Measurements from ENCODE around the gene TMEM269. TPM values are rescaled to one million over a fixed set of nuclear protein-coding genes. Genes with fewer than 3 reads are reported as not detected.

The TMEM269 gene
- total RNA-seq, 4 donors from 2014 or later: 0.12 TPM; not detected in 3

DNA sequence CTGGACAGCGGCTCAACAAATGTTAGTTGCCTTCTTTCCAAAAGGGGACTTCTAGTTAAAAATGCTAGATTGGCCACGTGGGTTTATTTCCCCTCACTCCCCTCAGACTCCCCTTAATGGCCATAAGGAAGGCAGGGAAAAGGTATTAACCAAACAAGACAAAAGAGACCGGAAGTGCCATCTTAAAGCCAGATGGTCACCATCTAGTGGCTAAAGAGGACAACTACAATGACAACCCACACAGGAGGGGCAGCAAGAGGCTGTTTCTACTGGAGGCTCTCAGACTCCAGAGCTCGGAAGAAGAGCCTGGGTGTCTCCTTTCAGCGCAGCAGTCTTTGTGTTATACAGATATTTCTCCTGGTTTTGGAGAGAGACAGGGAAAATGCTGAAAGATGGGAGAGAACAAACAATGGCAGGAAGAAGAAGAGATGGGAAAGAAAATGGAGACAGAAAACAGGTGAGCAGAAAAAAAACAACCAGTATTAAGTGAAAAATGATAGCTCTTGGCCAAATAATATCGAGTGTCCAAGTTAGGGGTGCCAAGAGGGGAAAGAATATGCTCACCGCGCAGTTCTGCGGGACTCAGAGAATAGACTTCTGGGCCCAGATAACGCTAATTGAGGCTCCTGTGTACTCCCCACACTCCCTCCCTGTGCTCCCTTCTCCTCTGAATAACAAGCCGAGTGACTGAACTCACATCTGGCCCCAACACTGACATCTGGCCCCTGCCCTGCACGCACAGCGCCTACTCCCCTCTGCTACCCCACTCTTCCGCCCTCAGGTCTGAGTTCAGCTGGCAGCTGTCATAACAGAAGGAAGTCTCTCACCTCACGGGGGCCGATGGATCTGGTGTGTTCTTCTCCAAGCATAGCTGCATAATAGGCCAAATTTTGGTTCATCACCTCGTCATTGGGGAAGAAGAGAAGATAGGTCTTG lies 27.6 kb upstream of the TMEM269 start:
- H3K27ac ChIP-seq: no peak overlapping the region
- H3K9me3 ChIP-seq: no peaks in the 10 kb centered on the region
- H3K4me3 ChIP-seq: no peak overlapping the region
- H3K27me3 ChIP-seq: no peaks in the 10 kb centered on the region
- ATAC-seq: peak; percentile 31
- 56 to 60% methylated on average over 11 to 14 of the region's 17 CpGs for WGBS, 2 donors (ENCODE audit: low coverage in 1 of 2)
- H3K36me3 ChIP-seq: peaks cover 0 to 100% of the 10 kb centered on the region in 2 donors
- peaks cover 0 to 2% (median 0%) of the 10 kb centered on the region in 3 donors for H3K4me1 ChIP-seq
- TF ChIP-seq POLR2AphosphoS5 (IDR thresholded peaks at IDR 0.05) (no peak), POLR2A (IDR thresholded peaks at IDR 0.05) (no peak)
- TF ChIP-seq, protein P1, sequence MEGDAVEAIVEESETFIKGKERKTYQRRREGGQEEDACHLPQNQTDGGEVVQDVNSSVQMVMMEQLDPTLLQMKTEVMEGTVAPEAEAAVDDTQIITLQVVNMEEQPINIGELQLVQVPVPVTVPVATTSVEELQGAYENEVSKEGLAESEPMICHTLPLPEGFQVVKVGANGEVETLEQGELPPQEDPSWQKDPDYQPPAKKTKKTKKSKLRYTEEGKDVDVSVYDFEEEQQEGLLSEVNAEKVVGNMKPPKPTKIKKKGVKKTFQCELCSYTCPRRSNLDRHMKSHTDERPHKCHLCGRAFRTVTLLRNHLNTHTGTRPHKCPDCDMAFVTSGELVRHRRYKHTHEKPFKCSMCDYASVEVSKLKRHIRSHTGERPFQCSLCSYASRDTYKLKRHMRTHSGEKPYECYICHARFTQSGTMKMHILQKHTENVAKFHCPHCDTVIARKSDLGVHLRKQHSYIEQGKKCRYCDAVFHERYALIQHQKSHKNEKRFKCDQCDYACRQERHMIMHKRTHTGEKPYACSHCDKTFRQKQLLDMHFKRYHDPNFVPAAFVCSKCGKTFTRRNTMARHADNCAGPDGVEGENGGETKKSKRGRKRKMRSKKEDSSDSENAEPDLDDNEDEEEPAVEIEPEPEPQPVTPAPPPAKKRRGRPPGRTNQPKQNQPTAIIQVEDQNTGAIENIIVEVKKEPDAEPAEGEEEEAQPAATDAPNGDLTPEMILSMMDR (IDR thresholded peaks at IDR 0.05): peak; percentile 38 to 63 (median 57)

DNA sequence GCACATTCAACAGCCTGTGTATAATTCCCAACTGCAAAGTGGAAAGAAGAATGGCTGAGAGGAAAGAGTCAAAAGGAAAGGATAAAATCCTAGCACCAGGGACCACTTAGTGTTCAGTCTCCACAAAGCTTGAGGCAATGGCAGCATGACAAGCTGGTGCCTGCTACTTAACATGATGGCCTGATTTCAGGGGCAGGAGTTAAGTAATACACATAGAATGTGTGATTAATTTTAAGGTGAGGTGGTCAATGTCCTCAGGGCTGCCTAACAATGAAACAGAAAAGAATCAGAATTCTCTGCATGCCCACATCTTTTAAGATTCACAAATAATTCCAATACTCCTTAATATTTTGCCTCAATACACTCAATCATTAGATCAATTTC lies 26.9 kb upstream of the TMEM269 start:
- H3K27ac ChIP-seq: no peak overlapping the region
- no peak overlapping the region for H3K4me3 ChIP-seq
- peaks cover 0 to 8% (median 0%) of the 10 kb centered on the region in 3 donors for H3K4me1 ChIP-seq
- no peak for ATAC-seq
- H3K36me3 ChIP-seq: peaks cover 0 to 94% of the 10 kb centered on the region in 2 donors
- no peaks in the 10 kb centered on the region for H3K9me3 ChIP-seq
- H3K27me3 ChIP-seq: no peaks in the 10 kb centered on the region
- TF ChIP-seq POLR2A (IDR thresholded peaks at IDR 0.05) (no peak), POLR2AphosphoS5 (IDR thresholded peaks at IDR 0.05) (no peak), EP300 (IDR thresholded peaks at IDR 0.05) (no peak)
- TF ChIP-seq, protein P1 (IDR thresholded peaks at IDR 0.05): no peak

DNA sequence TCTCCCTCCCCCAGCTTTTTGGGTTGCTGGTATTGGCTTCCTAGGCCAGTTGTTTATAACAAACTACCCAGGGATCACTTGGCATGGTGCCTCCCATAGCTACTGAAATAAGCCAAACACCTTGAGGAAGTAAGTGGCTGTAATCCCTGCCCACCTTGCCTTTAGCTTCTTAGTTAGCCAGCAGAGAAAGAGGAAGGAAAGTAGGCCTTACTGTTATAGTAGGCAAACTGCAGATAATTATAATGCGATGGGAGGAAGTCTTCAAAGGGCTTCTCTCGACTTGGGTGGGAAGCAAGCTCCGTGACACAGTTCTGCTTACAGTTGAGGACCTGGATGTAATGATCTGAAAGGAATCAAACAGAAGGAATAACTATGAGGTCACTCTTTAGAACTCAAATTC lies 26.1 kb upstream of the TMEM269 start:
- H3K36me3 ChIP-seq: peaks cover 0 to 86% of the 10 kb centered on the region in 2 donors

DNA sequence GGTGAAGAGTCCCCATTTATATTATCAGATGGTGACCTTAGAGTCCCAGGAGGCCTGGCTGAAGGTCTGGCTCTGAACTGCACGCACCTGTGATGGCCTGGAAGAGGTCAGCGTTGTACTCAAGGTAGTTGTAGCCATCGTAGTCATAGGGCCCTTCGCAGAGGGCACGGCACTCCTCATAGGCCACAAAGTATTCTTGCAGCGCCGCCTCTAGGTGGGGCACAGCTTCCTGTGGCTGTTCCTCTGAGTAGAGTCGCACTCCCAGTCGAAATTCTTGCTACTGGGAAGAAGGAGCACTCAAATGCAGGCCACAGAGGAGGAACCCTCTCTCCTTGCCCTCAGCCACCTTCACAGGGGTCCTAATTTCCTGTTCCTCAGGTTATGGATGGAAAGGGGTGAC lies 25.7 kb upstream of the TMEM269 start:
- no peak overlapping the region for H3K27ac ChIP-seq
- H3K27me3 ChIP-seq: no peaks in the 10 kb centered on the region
- no peaks in the 10 kb centered on the region for H3K9me3 ChIP-seq
- peaks cover 0 to 82% of the 10 kb centered on the region in 2 donors for H3K36me3 ChIP-seq
- ATAC-seq: no peak
- TF ChIP-seq, protein P1 (IDR thresholded peaks at IDR 0.05): no peak
- no peak overlapping the region for H3K4me3 ChIP-seq
- H3K4me1 ChIP-seq: peaks cover 0 to 13% (median 0%) of the 10 kb centered on the region in 3 donors
- 18 to 83% methylated on average over 2 to 5 of the region's 9 CpGs for WGBS, 2 donors (ENCODE audit: low coverage in 1 of 2)

More for the DNA sequence above, 26.1 kb upstream of the TMEM269 start:
- no peak for TF ChIP-seq POLR2A (IDR thresholded peaks at IDR 0.05)
- no peak overlapping the region for H3K4me3 ChIP-seq
- no peak for ATAC-seq
- H3K4me1 ChIP-seq: peaks cover 0 to 9% (median 0%) of the 10 kb centered on the region in 3 donors
- no peak overlapping the region for H3K27ac ChIP-seq
- no peaks in the 10 kb centered on the region for H3K27me3 ChIP-seq
- no peaks in the 10 kb centered on the region for H3K9me3 ChIP-seq
- WGBS, 2 donors (ENCODE audit: low coverage in 1 of 2): 68 to 83% methylated on average over 3 of the region's 3 CpGs

DNA sequence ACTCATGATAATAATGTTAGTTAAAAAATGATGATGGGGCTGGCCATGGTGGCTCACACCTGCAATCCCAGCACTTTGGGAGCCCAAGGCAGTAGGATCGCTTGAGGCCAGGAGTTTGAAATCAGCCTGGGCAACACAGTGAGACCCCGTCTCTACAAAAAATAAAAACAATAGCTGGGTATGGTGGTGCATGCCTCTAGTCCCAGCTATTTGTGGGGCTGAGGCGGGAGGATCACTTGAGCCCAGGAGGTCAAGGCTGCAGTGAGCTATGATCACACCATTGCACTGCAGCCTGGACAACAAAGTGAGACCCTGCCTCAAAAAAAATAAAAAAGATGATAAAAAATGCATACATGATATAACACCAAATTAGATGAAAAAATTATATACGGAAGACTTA lies 23.2 kb upstream of the TMEM269 start:
- Histone ChIP-seq H3K9me3 (no peaks in the 10 kb centered on the region), H3K27me3 (no peaks in the 10 kb centered on the region), H3K36me3 (peaks cover 0 to 57% of the 10 kb centered on the region in 2 donors), H3K27ac (no peak overlapping the region), H3K4me3 (no peak overlapping the region), H3K4me1 (peaks cover 0 to 31% (median 7%) of the 10 kb centered on the region in 3 donors)
- ATAC-seq: no peak
- TF ChIP-seq, protein P1 (IDR thresholded peaks at IDR 0.05): no peak
- TF ChIP-seq EP300 (IDR thresholded peaks at IDR 0.05) (no peak), POLR2A (IDR thresholded peaks at IDR 0.05) (no peak), POLR2AphosphoS5 (IDR thresholded peaks at IDR 0.05) (no peak)
- WGBS, 2 donors (ENCODE audit: low coverage in 1 of 2): 88 to 89% methylated on average over 3 to 4 of the region's 4 CpGs

All from gastroesophageal sphincter (tissue), 4 donors.